GM12878 (cell line): ENCODE data around the gene NCBP2.

Experiments
- ATF7 ChIP-seq: fragments of 450-650 bp; IDR thresholded peaks from 2 replicates; pipeline ENCODE4 v1.6.1; 2016; ENCODE audit warnings: low read depth, mild to moderate bottlenecking
- EZH2 ChIP-seq: IDR thresholded peaks from 2 replicates; pipeline ENCODE4 v1.6.1; 2012; ENCODE audit warnings: low read depth, mild to moderate bottlenecking, control low read depth, inconsistent platforms, low read length, borderline replicate concordance; ENCODE audit not compliant: control insufficient read depth
- NFIC ChIP-seq: IDR thresholded peaks from 2 replicates; pipeline ENCODE4 v1.6.1; 2012; ENCODE audit warnings: low read depth, mild to moderate bottlenecking, inconsistent platforms, low read length, moderate library complexity
- NRF1 ChIP-seq: conservative IDR thresholded peaks from 2 replicates; pipeline ENCODE4 v1.6.1; 2011; ENCODE audit warnings: mild to moderate bottlenecking, low read depth, low read length, improper control_type of control experiment
- POLR2A ChIP-seq: IDR thresholded peaks from 2 replicates; pipeline ENCODE4 v1.6.1; 2011; ENCODE audit warnings: low read depth, mild to moderate bottlenecking, low read length
- RFX5 ChIP-seq: IDR thresholded peaks from 2 replicates; pipeline ENCODE4 v1.6.1; 2011; ENCODE audit warnings: low read depth, low read length, improper control_type of control experiment
- TF ChIP-seq, protein P1 (sequence below), 3 experiments: IDR thresholded peaks in 2 of 3; conservative IDR thresholded peaks in 1 of 3; 2 replicates each; pipeline ENCODE4 v1.5.1; 2011; ENCODE audit warnings: low read depth in 3 of 3, low read length in 3 of 3, mild to moderate bottlenecking in 3 of 3, control low read depth in 2 of 3, moderate library complexity in 2 of 3, inconsistent platforms in 1 of 3, mixed read lengths in 1 of 3; ENCODE audit not compliant: control insufficient read depth in 2 of 3, insufficient read depth in 1 of 3; ENCODE audit errors: extremely low read depth in 1 of 3

GRCh38 chr3:196931157-196931556, 11.2 kb downstream of the NCBP2 start:
- no peak for TF ChIP-seq EZH2
- TF ChIP-seq ATF7: no peak
- TF ChIP-seq, protein P1, sequence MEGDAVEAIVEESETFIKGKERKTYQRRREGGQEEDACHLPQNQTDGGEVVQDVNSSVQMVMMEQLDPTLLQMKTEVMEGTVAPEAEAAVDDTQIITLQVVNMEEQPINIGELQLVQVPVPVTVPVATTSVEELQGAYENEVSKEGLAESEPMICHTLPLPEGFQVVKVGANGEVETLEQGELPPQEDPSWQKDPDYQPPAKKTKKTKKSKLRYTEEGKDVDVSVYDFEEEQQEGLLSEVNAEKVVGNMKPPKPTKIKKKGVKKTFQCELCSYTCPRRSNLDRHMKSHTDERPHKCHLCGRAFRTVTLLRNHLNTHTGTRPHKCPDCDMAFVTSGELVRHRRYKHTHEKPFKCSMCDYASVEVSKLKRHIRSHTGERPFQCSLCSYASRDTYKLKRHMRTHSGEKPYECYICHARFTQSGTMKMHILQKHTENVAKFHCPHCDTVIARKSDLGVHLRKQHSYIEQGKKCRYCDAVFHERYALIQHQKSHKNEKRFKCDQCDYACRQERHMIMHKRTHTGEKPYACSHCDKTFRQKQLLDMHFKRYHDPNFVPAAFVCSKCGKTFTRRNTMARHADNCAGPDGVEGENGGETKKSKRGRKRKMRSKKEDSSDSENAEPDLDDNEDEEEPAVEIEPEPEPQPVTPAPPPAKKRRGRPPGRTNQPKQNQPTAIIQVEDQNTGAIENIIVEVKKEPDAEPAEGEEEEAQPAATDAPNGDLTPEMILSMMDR (IDR thresholded peaks at IDR 0.05 in 2 of 3, conservative IDR thresholded peaks at IDR 0.05 in 1 of 3; ENCODE audit: control insufficient read depth in 2 of 3, extremely low read depth in 1 of 3, insufficient read depth in 1 of 3, low read depth in 3 of 3, low read length in 3 of 3): no peak
- no peak for TF ChIP-seq NFIC
- no peak for TF ChIP-seq POLR2A
- TF ChIP-seq RFX5: no peak
- TF ChIP-seq NRF1: no peak
